HG03571 (cell line): ENCODE measurements around the gene LPP.
A peak's percentile ranks its signal among the peaks of the same experiment; 100 is the strongest.

Experiments used
- ATAC-seq: cut with Tn5 transposase; IDR thresholded peaks from one replicate; pipeline ENCODE4 v1.9.1; 2021; ENCODE audit not compliant: unreplicated experiment

Gene LPP

GRCh38 chr3:188326111-188326510, 172.2 kb downstream of the LPP start:
- no peak for ATAC-seq

GRCh38 chr3:188326968-188327367, 173.0 kb downstream of the LPP start:
- ATAC-seq, result no peak

- ATAC-seq, result no peak
Observed at GRCh38 chr3:188327433-188327832, 173.5 kb downstream of the LPP start.

DNA sequence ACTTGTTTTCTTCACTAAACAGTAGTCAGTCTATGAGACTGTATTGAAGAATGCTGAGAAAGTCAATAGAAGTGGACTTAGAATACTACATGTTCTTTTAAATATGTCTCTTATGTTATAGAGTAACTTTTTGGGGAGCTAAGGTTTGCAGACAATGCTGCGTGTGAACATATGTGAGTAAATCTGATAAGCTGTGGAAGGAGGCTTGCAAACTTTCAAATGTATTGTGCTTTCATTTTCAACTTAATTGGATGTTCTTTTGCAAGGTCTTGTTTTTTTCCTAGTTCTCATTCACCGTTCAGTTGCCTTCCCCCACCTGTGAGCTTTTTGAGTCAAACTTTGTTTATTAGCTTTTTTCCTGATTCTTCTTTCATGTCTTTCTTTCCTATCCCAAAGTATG, 176.2 kb downstream of the LPP start:
- no peak for ATAC-seq

DNA sequence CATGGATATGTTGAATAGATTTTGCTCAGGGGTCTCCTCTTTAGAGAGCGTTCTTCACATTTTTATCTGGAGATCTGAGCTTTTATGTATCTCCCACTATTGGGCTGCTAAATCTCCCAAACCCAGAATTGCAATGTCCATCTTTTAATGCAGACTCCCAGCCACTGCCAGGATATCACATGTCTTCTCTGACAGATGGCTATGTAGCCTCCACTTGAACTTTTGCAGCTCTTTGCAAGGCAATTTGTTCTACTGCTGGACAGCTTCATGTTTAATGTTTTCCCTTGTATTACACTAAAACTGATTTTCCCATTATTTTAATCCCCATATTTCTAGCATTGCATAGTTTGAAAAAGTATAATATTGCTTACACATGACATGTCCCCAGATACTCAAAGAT, 177.2 kb downstream of the LPP start:
- ATAC-seq, result no peak

GRCh38 chr3:188332085-188332484, 178.1 kb downstream of the LPP start:
- no peak for ATAC-seq

DNA sequence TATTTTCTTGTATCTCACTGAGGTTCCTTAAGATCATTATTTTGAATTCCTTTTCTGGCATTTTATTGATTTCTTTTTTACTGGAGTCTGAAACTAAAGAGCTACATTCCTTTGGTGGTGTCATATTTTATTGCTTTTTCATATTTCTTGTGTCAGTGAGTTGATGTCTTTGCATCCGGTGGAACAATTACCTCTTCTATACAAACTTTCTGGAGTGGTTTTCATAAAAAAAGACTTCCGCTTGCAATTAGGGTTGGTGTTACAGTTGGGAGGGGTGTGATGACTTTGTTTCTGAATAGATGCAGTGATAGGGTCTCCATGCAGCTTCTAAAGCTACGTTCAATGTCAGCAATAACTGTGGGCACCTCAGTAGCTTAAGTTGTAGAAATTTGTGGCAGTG, 181.7 kb downstream of the LPP start:
- ATAC-seq, result no peak

GRCh38 chr3:188336178-188336577, 182.2 kb downstream of the LPP start:
- ATAC-seq, result no peak

GRCh38 chr3:188337232-188337631, 183.3 kb downstream of the LPP start:
- no peak for ATAC-seq

GRCh38 chr3:188338086-188338485, 184.1 kb downstream of the LPP start:
- ATAC-seq, result no peak

GRCh38 chr3:188339410-188340295, 185.7 kb downstream of the LPP start:
- peak; percentile 66 for ATAC-seq

DNA sequence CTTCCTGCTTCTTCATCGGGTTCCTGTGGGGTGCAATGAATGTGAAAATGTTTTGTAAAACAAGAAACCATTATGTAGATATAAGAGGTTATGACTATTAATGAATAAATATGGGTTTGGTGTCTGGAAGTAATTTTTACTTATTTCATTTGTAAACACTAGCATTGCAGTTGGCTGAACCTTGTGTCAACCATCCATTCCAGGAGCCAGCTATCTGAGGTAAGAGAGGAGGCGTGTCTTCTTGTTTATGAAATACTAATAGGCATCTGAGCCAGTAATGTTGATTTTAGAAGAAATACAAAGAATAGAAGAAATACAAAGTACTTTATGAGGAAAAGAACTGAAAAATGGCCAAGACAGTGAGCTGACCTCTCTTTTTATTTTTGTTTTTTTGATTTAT, 187.5 kb downstream of the LPP start:
- no peak for ATAC-seq

GRCh38 chr3:188342991-188343732, 189.2 kb downstream of the LPP start:
- ATAC-seq, result peak; percentile 77

DNA sequence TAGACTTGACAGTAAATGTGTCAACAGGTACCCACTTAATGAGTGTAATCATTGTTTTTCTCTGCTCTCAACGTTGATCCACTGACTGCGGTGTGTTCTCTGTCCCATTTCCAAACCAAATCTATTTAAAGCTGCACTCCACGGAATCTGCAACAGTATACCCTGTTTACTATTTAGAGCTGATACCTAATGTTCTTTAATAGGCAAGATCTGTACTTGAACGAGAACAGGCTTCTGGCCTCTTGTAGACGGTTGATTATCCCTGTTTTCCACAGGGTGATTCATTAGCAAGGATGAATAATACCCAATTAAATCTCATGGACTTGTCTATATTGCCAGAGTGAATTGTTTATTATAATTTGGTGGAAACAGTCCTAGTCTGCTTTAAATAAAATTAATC, 189.9 kb downstream of the LPP start:
- ATAC-seq, result no peak

DNA sequence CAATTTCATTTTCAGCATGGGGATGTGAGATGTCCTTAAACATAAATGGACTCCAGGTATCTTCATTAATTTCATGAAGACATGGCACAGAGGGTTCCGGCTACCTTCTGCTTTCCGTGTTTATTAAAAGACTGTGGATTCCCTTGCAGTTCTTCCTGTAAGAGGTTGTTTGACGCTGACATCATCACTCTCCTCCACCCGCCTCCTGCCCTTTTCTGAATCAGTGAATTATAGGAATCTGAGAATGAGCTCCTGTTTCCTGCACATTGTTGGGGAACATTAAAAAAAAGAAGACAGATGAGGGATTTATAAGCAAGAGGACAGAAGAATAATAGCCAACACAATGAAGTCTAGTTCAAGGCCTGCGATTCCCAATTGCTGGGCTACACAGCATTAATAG, 191.3 kb downstream of the LPP start:
- no peak for ATAC-seq

- ATAC-seq, result no peak
Observed at GRCh38 chr3:188348435-188349244, 194.7 kb downstream of the LPP start.

DNA sequence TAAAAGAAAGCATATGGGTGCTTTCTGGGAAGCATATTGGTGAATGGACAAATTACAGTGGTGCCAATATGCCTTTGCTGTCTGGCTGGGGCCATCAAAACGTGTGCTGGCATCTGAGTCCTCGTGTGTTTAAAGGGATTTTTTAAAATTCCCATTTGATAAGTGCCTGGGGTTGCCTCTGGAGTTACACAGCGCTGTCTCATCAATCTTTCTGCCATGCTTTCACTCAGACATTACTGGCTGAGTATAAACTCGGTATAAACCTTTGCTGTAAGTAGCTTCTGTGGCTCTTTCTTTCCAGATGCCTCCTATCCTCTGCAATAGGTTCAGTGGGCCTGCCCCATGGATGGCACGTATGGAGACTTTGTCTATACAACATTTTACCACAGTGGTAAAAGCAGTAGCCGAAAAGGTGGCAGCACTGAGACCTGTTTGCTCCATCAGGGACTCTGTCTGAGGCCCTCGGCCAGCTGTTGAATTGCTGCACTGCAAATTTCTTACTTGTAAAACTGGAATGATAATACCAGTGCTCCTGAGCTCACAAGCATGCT, 195.5 kb downstream of the LPP start:
- ATAC-seq, result no peak

DNA sequence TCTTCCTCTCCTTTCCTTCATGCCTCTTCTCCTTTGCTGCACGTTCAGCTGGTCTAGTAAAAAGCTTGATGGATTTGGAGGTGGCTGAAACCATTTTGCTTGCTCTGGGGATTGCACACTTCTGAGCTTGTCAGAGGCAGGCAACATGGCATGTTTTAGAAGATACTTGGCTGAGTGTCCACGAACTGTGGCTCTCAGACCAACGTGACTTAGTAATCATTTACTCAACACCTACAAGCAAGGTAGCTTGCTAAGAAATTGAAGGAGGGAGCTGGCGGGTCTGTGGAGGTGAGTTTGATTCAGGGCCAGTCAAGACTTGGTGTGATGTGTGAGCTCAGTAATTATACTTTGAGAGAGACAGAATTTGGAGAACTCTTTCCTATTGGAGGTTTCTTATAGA, 196.0 kb downstream of the LPP start:
- ATAC-seq, result no peak

DNA sequence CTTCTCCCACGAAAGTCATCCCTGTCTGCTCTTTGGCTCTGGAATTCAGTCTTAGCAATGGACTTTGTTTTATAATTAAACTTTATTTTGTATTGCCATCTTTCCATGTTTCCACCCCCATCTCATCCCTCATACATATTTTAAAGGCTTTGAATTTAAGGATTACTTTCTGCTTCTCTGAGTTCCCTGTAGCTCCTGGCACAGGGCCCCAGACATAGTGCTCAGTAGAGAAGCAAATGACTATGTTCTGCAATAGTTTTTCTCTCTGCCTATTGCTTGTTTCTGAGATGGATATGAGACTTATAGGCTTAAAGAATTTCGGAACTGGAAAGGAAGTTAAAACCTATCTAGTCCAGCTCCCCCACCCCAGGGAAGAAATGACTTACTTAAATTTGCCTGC, 197.0 kb downstream of the LPP start:
- ATAC-seq, result no peak

DNA sequence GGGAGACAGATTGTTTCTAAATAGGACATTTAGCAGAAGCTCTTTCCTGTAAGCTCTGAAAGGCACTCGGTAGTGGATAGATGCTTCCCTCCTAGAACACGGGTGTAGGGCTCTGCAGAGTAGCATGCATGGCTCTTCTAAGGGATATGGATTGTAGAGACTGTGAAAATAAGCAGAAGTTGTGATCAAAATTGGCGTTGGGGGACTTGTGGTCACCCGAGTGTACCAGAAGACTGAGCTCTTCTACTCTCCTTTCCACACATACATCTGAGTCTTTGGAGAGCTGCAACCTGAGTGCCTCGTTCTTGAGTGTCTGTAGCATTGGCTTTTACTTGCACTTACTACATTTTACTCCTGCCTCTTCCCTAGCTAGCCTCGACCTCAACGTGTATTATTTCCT, 197.7 kb downstream of the LPP start:
- ATAC-seq, result no peak
